Measurements from ENCODE around the gene MEGF11.

- TF ChIP-seq, protein P1, sequence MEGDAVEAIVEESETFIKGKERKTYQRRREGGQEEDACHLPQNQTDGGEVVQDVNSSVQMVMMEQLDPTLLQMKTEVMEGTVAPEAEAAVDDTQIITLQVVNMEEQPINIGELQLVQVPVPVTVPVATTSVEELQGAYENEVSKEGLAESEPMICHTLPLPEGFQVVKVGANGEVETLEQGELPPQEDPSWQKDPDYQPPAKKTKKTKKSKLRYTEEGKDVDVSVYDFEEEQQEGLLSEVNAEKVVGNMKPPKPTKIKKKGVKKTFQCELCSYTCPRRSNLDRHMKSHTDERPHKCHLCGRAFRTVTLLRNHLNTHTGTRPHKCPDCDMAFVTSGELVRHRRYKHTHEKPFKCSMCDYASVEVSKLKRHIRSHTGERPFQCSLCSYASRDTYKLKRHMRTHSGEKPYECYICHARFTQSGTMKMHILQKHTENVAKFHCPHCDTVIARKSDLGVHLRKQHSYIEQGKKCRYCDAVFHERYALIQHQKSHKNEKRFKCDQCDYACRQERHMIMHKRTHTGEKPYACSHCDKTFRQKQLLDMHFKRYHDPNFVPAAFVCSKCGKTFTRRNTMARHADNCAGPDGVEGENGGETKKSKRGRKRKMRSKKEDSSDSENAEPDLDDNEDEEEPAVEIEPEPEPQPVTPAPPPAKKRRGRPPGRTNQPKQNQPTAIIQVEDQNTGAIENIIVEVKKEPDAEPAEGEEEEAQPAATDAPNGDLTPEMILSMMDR (IDR thresholded peaks at IDR 0.05) = no peak
- TF ChIP-seq POLR2A (IDR thresholded peaks at IDR 0.05) = no peak
Observed at GRCh38 chr15:66225656-66226274, 27.8 kb downstream of the MEGF11 start.
